ENCODE data around the gene FAM135A.

DNA sequence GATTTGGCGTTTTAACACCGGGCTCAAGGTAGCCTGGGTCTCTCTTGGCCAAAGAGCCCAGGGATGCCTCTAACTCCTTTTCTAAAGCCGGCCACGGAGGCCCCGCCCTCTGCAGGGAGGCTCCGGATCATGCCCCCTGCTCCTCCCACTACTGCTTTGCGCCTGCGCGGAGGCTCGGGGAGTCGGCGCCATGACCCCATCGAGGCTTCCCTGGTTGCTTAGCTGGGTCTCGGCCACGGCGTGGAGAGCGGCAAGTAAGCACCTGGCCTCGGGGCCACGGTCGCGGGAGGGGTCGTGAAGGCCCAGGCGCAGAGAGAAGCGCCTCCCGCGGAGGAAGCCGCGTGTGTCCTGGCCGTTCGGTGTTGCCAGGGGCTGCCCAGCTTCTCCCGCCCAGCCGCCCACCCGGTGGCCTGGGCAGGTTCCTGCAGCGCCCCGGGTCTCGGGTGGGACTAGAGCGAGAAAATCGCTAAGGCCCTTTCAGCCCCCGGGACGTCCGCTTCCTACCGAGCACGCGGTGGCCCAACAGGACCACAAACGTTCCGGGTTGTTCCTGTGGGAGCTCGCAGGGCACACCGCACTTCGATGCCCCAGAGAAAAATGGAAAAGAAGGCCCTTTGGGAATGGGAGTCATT lies 153.6 kb downstream of the FAM135A start, which contains the start of gene SDHAF4:
- TF ChIP-seq, protein P1, sequence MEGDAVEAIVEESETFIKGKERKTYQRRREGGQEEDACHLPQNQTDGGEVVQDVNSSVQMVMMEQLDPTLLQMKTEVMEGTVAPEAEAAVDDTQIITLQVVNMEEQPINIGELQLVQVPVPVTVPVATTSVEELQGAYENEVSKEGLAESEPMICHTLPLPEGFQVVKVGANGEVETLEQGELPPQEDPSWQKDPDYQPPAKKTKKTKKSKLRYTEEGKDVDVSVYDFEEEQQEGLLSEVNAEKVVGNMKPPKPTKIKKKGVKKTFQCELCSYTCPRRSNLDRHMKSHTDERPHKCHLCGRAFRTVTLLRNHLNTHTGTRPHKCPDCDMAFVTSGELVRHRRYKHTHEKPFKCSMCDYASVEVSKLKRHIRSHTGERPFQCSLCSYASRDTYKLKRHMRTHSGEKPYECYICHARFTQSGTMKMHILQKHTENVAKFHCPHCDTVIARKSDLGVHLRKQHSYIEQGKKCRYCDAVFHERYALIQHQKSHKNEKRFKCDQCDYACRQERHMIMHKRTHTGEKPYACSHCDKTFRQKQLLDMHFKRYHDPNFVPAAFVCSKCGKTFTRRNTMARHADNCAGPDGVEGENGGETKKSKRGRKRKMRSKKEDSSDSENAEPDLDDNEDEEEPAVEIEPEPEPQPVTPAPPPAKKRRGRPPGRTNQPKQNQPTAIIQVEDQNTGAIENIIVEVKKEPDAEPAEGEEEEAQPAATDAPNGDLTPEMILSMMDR (IDR thresholded peaks at IDR 0.05), result peak in 2 of 12 donors; percentile 24 to 26
- TF ChIP-seq POLR2A (IDR thresholded peaks at IDR 0.05), result peak in 1 of 2 donors; percentile 84
